Sigmoid colon (tissue), 4 donors: Measurements from ENCODE around the gene FAM72C.
"Not testable (repeated sequence)": the region's sequence is repeated elsewhere in the genome, so short reads cannot be mapped to it uniquely, and the experiment has no call there.

Experiments
- CTCF ChIP-seq, 4 experiments: fragments of 450-650 bp in 3 of 4; fragments of 200-600 bp in 1 of 4; IDR thresholded peaks; one replicate each; pipeline ENCODE4 v1.5.1; 2016 to 2019; ENCODE audit warnings: antibody characterized with exemption in 4 of 4, mild to moderate bottlenecking in 3 of 4, moderate library complexity in 2 of 4
- EP300 ChIP-seq, 4 donors: sonication (generic); formaldehyde crosslinking; IDR thresholded peaks; one replicate each; pipeline ENCODE4 v1.6.1; 2017; ENCODE audit warnings: antibody characterized with exemption in 4 of 4
- POLR2A ChIP-seq, 2 donors: fragments of 450-650 bp; IDR thresholded peaks; one replicate each; pipeline ENCODE4 v1.6.1; 2016; ENCODE audit warnings: antibody characterized with exemption in 2 of 2, mild to moderate bottlenecking in 2 of 2, moderate library complexity in 2 of 2
- POLR2AphosphoS5 ChIP-seq, 4 donors: sonication (generic); formaldehyde crosslinking; IDR thresholded peaks; one replicate each; pipeline ENCODE4 v1.6.1; 2017; ENCODE audit warnings: antibody characterized with exemption in 4 of 4

GRCh38 chr1:143943319-143943978 is 28.3 kb downstream of the FAM72C start:
- not testable (repeated sequence) for TF ChIP-seq CTCF, POLR2A, POLR2AphosphoS5, EP300 (IDR thresholded peaks at IDR 0.05)
